Panc1 (cell line): ENCODE results near the gene ENOX1. TPM values are rescaled to one million over a fixed set of nuclear protein-coding genes. Genes with fewer than 3 reads are reported as not detected.

Experiments used
- ATAC-seq: fragments of 200-7000 bp; cut with Tn5 transposase; 2 replicates; pipeline ENCODE4 v1.9.1; 2020; ENCODE audit warnings: mild to moderate bottlenecking, moderate library complexity
- BruUV-seq: library from RNA; stranded (reverse); fragments of 400-500 nt; replicated peaks from 2 replicates; lab custom pipeline; 2021; lab: Mats Ljungman, UMichigan
- CTCF ChIA-PET: fragments of 300-600 bp; sonication (Branson Sonifier 250); formaldehyde crosslinking; loops from one replicate; lab custom pipeline; 2022; ENCODE audit warnings: antibody characterized with exemption; lab: Charles Lee
- POLR2A ChIA-PET: fragments of 300-600 bp; sonication (Branson Sonifier 250); formaldehyde crosslinking; loops from one replicate; lab custom pipeline; 2022; ENCODE audit warnings: antibody characterized with exemption; lab: Charles Lee
- DNase-seq: peaks from one replicate; pipeline ENCODE4 v3.0.0-alpha.2; 2010; ENCODE audit warnings: low read depth, low spot score
- H3K27ac ChIP-seq: 2 replicates; pipeline ENCODE4 v1.5.1; 2011; ENCODE audit warnings: mild to moderate bottlenecking, low read length, inconsistent platforms
- H3K27me3 ChIP-seq: fragments of 200-500 bp; sonication (Bioruptor generic); 2 replicates; pipeline ENCODE4 v1.6.0; 2014; ENCODE audit warnings: low read length, inconsistent platforms; ENCODE audit not compliant: control insufficient read depth, insufficient read depth
- H3K36me3 ChIP-seq: fragments of 200-500 bp; sonication (Bioruptor generic); 2 replicates; pipeline ENCODE4 v1.5.1; 2014; ENCODE audit warnings: inconsistent platforms, mild to moderate bottlenecking, low read length, moderate library complexity; ENCODE audit not compliant: control insufficient read depth, insufficient read depth
- H3K4me1 ChIP-seq: 2 replicates; pipeline ENCODE4 v1.5.1; 2011; ENCODE audit warnings: inconsistent platforms, mild to moderate bottlenecking, low read length, moderate library complexity; ENCODE audit not compliant: control insufficient read depth, insufficient read depth
- H3K4me3 ChIP-seq, 2 experiments: 2 replicates each; pipeline ENCODE4 v1.5.1; 2011 to 2012; ENCODE audit warnings: low read depth in 2 of 2, low read length in 2 of 2, mild to moderate bottlenecking in 2 of 2, inconsistent platforms in 1 of 2, moderate library complexity in 1 of 2
- H3K9me3 ChIP-seq: fragments of 200-500 bp; sonication (Bioruptor generic); 2 replicates; pipeline ENCODE4 v1.5.1; 2014; ENCODE audit warnings: low read depth, mild to moderate bottlenecking, inconsistent platforms, low read length, moderate library complexity; ENCODE audit not compliant: control insufficient read depth, insufficient read depth
- POLR2AphosphoS5 ChIP-seq: IDR thresholded peaks from 2 replicates; pipeline ENCODE4 v1.6.1; 2012; ENCODE audit warnings: mild to moderate bottlenecking, low read depth, low read length, moderate library complexity
- SIN3A ChIP-seq: IDR thresholded peaks from 2 replicates; pipeline ENCODE4 v1.6.1; 2012; ENCODE audit warnings: low read depth, mild to moderate bottlenecking, low read length, moderate library complexity, borderline replicate concordance; ENCODE audit not compliant: insufficient read depth
- TCF7L2 ChIP-seq: IDR thresholded peaks from 2 replicates; pipeline ENCODE4 v1.6.1; 2011; ENCODE audit warnings: mild to moderate bottlenecking, low read depth, low read length, inconsistent platforms
- in situ Hi-C: cut with HindIII; loops from 2 replicates; pipeline ENCODE4 v1.10.0; 2016; ENCODE audit warnings: low sequenced_read_pairs, low pct_unique_long_range_greater_than_20kb
- intact Hi-C: fragments of 100-400 bp; cut with micrococcal nuclease; formaldehyde crosslinking; loops from one replicate; pipeline ENCODE4 v1.10.0; 2022; ENCODE audit not compliant: unreplicated experiment
- total RNA-seq: library from RNA; stranded (reverse); gene quantifications from one replicate; pipeline ENCODE4 v1.2.1, GENCODE V29; 2021; ENCODE audit not compliant: unreplicated experiment
- TF ChIP-seq, protein P1 (sequence below), 2 experiments: IDR thresholded peaks; 2 replicates each; pipeline ENCODE4 v1.6.1; 2011 to 2012; ENCODE audit warnings: low read depth in 2 of 2, control low read depth in 1 of 2, low read length in 1 of 2, mild to moderate bottlenecking in 1 of 2, moderate library complexity in 1 of 2; ENCODE audit not compliant: insufficient read depth in 1 of 2
- TF ChIP-seq, protein P2 (sequence below): fragments of 450-650 bp; IDR thresholded peaks from 2 replicates; pipeline ENCODE4 v1.5.1; 2017; ENCODE audit warnings: mild to moderate bottlenecking

The ENOX1 gene
- total RNA-seq, 1 experiment from 2014 or later = 0.23 TPM

DNA sequence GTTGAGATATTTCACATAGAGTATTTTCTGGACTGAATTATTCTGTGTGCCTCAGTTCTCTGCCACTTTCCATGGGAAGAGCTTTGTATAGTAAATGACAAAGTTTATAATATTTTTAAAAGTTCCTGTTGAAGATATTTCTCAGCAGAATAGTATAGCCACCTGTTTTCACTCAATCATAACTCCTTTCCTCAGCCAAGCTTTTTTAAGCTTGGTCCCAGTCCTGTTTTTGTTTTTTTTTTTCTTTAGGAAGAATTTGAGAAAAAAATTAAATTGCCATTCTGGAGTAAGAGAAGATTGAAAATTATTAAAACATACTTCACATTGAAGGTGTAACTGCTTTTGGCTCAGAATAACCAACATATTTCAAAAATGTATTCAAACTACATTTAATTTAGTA, 55.5 kb downstream of the ENOX1 start:
- no TSS peak for BruUV-seq
- H3K4me3 ChIP-seq = no peak overlapping the region
- no peak for DNase-seq
- no peak for ATAC-seq
- no peaks in the 10 kb centered on the region for H3K9me3 ChIP-seq
- ChIA-PET CTCF (no interaction called here), POLR2A (interaction anchor here (0.7 kb wide), 1 partner anchor 1208 kb away, joined by 8 read pairs; no protein-coding TSS in a partner anchor)
- no peak overlapping the region for H3K27ac ChIP-seq
- intact Hi-C loops = no loop called here
- H3K27me3 ChIP-seq = no peaks in the 10 kb centered on the region
- H3K4me1 ChIP-seq = no peaks in the 10 kb centered on the region
- no peaks in the 10 kb centered on the region for H3K36me3 ChIP-seq
- in situ Hi-C loops = no loop called here
- TF ChIP-seq TCF7L2 = no peak
- TF ChIP-seq, protein P1, sequence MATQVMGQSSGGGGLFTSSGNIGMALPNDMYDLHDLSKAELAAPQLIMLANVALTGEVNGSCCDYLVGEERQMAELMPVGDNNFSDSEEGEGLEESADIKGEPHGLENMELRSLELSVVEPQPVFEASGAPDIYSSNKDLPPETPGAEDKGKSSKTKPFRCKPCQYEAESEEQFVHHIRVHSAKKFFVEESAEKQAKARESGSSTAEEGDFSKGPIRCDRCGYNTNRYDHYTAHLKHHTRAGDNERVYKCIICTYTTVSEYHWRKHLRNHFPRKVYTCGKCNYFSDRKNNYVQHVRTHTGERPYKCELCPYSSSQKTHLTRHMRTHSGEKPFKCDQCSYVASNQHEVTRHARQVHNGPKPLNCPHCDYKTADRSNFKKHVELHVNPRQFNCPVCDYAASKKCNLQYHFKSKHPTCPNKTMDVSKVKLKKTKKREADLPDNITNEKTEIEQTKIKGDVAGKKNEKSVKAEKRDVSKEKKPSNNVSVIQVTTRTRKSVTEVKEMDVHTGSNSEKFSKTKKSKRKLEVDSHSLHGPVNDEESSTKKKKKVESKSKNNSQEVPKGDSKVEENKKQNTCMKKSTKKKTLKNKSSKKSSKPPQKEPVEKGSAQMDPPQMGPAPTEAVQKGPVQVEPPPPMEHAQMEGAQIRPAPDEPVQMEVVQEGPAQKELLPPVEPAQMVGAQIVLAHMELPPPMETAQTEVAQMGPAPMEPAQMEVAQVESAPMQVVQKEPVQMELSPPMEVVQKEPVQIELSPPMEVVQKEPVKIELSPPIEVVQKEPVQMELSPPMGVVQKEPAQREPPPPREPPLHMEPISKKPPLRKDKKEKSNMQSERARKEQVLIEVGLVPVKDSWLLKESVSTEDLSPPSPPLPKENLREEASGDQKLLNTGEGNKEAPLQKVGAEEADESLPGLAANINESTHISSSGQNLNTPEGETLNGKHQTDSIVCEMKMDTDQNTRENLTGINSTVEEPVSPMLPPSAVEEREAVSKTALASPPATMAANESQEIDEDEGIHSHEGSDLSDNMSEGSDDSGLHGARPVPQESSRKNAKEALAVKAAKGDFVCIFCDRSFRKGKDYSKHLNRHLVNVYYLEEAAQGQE (IDR thresholded peaks at IDR 0.05; ENCODE audit: insufficient read depth in 1 of 2, low read depth in 2 of 2, low read length in 1 of 2) = no peak

DNA sequence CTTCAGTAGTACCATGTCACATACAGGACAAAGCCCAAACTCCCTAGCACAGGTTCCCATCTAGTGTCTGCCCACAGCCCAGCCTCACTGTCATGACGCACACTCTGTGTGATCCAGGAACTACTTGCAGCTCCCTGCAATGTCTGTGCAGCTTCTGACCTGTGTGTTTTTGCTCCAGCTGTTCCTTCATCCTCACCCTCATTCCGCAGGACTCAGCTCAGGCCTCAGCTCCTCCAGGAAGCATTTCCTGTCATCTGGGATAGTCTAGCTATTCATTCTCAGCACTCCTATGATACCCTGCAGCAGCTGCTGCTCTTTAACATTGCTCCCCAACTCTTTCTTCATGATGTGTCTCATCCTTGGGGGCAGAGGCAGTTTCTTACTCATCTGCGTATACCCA, 56.1 kb downstream of the ENOX1 start:
- CTCF ChIA-PET = no interaction called here
- H3K27ac ChIP-seq = no peak overlapping the region

DNA sequence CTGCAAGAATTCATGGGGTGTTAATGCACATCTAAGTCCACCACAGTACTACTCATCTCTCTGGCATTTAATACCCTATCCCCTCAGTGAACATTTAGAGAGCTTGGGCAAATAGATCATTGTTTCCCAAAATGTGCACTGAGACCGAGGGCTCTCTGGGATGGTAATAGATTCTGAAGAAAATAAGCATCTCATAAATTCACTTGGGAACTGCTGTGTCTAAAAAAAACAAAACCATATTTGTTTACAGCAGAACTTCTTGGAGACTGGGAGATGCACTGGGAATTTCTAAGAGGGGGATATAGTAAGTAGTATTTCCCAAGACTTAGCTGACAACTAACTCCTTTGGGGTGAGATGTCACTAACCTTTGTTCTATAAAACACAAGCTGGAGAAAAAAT, 58.4 kb downstream of the ENOX1 start:
- DNase-seq = no peak
- in situ Hi-C loops = no loop called here
- no TSS peak for BruUV-seq
- no peak for TF ChIP-seq POLR2AphosphoS5
- TF ChIP-seq, protein P2, sequence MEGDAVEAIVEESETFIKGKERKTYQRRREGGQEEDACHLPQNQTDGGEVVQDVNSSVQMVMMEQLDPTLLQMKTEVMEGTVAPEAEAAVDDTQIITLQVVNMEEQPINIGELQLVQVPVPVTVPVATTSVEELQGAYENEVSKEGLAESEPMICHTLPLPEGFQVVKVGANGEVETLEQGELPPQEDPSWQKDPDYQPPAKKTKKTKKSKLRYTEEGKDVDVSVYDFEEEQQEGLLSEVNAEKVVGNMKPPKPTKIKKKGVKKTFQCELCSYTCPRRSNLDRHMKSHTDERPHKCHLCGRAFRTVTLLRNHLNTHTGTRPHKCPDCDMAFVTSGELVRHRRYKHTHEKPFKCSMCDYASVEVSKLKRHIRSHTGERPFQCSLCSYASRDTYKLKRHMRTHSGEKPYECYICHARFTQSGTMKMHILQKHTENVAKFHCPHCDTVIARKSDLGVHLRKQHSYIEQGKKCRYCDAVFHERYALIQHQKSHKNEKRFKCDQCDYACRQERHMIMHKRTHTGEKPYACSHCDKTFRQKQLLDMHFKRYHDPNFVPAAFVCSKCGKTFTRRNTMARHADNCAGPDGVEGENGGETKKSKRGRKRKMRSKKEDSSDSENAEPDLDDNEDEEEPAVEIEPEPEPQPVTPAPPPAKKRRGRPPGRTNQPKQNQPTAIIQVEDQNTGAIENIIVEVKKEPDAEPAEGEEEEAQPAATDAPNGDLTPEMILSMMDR = no peak
- TF ChIP-seq, protein P1 (IDR thresholded peaks at IDR 0.05; ENCODE audit: insufficient read depth in 1 of 2, low read depth in 2 of 2, low read length in 1 of 2) = no peak
- TF ChIP-seq TCF7L2 = no peak
- TF ChIP-seq SIN3A = no peak
- ChIA-PET CTCF (no interaction called here), POLR2A (no interaction called here)
- intact Hi-C loops = no loop called here
- ATAC-seq = no peak
- no peak overlapping the region for H3K4me3 ChIP-seq
- no peaks in the 10 kb centered on the region for H3K4me1 ChIP-seq
- no peak overlapping the region for H3K27ac ChIP-seq
- no peaks in the 10 kb centered on the region for H3K36me3 ChIP-seq
- H3K9me3 ChIP-seq = no peaks in the 10 kb centered on the region
- H3K27me3 ChIP-seq = no peaks in the 10 kb centered on the region

More for the DNA sequence above, 56.1 kb downstream of the ENOX1 start:
- POLR2A ChIA-PET = no interaction called here
- no peak for TF ChIP-seq SIN3A
- TF ChIP-seq, protein P1 (IDR thresholded peaks at IDR 0.05; ENCODE audit: insufficient read depth in 1 of 2, low read depth in 2 of 2, low read length in 1 of 2) = no peak
- Histone ChIP-seq H3K9me3 (no peaks in the 10 kb centered on the region), H3K4me1 (no peaks in the 10 kb centered on the region), H3K4me3 (no peak overlapping the region), H3K36me3 (no peaks in the 10 kb centered on the region), H3K27me3 (no peaks in the 10 kb centered on the region)
- DNase-seq (no peak), ATAC-seq (no peak)
- no TSS peak for BruUV-seq
- in situ Hi-C loops = no loop called here
- intact Hi-C loops = no loop called here
